ENCODE measurements around the gene PIP4K2C.
"Not testable (repeated sequence)": the region's sequence is repeated elsewhere in the genome, so short reads cannot be mapped to it uniquely, and the experiment has no call there.

Gene PIP4K2C

DNA sequence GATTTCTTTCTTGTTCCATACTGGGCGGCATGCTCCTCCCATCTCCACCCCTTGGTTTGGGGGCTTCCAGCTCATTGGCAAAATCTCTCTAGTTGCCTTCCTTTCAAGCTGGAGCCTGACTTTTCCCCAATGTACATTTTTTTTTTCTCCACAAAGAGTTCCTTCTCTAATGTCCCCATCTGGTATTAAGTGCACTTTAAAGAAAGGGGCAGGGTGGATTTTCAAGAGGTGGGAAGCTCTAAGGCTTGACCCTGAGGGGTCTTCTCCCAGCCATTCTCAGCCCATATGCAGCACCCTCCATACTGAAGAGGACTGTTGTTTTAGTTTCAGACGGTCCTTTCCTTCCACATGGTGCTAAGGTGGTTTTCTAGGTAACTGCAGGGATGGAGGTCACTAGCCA lies 5.8 kb upstream of the PIP4K2C start:
- Mint-ChIP-seq H3K27me3 (peaks cover 4% of the 10 kb centered on the region), H3K9me3 (no peaks in the 10 kb centered on the region), H3K4me1 (peaks cover 3% of the 10 kb centered on the region), H3K4me3 (no peak overlapping the region), H3K27ac (no peak overlapping the region), H3K36me3 (no peaks in the 10 kb centered on the region)
- DNase-seq (ENCODE audit: low spot score in 2 of 2) (no peak), ATAC-seq (ENCODE audit: low read depth) (no peak)

DNA sequence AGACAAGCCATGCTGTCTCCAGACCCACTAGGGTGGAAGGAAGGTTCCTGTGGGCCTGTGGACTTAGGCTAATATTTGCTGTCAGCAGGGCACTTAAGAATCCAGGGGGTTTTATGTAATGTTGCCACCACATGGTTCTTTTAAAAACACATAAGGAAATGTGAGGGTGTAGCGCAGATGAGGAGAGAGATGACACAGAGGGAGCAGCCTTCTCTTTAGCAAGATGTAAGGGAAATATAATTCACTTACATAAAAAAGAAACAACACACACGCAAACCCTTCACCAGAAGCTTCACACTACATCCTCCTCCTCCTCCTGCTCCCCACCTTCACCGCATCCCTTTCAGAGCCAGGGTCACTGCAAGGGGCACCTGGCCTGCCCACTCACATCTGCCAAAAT lies 4.9 kb upstream of the PIP4K2C start:
- Mint-ChIP-seq H3K4me1 (peaks cover 7% of the 10 kb centered on the region), H3K9me3 (no peaks in the 10 kb centered on the region), H3K36me3 (no peaks in the 10 kb centered on the region), H3K27ac (no peak overlapping the region), H3K4me3 (no peak overlapping the region), H3K27me3 (peaks cover 2% of the 10 kb centered on the region)
- DNase-seq (ENCODE audit: low spot score in 2 of 2) = no peak
- no peak for ATAC-seq (ENCODE audit: low read depth)

- no peak for ATAC-seq (ENCODE audit: low read depth)
- no peak overlapping the region for H3K27ac Mint-ChIP-seq
- no peak overlapping the region for H3K4me3 Mint-ChIP-seq
- no peaks in the 10 kb centered on the region for H3K9me3 Mint-ChIP-seq
- H3K36me3 Mint-ChIP-seq = no peaks in the 10 kb centered on the region
- no peak for DNase-seq (ENCODE audit: low spot score in 2 of 2)
- H3K27me3 Mint-ChIP-seq = peaks cover 2% of the 10 kb centered on the region
- H3K4me1 Mint-ChIP-seq = peaks cover 12% of the 10 kb centered on the region
Observed at GRCh38 chr12:57586832-57587429, 4.1 kb upstream of the PIP4K2C start.

GRCh38 chr12:57588951-57589610 lies 1.9 kb upstream of the PIP4K2C start:
- not testable (repeated sequence) for H3K27me3 Mint-ChIP-seq; H3K27ac Mint-ChIP-seq; DNase-seq (ENCODE audit: low spot score in 2 of 2); H3K4me3 Mint-ChIP-seq; H3K36me3 Mint-ChIP-seq; H3K9me3 Mint-ChIP-seq; ATAC-seq (ENCODE audit: low read depth)
- H3K4me1 Mint-ChIP-seq = peaks cover 19% of the 10 kb centered on the region

- DNase-seq (ENCODE audit: low spot score in 2 of 2) = no peak
- no peaks in the 10 kb centered on the region for H3K27me3 Mint-ChIP-seq
- peaks cover 19% of the 10 kb centered on the region for H3K4me1 Mint-ChIP-seq
- peak overlapping the region; percentile 82 for H3K4me3 Mint-ChIP-seq
- H3K36me3 Mint-ChIP-seq = no peaks in the 10 kb centered on the region
- H3K27ac Mint-ChIP-seq = peak overlapping the region; percentile 12
- H3K9me3 Mint-ChIP-seq = no peaks in the 10 kb centered on the region
- ATAC-seq (ENCODE audit: low read depth) = no peak
Observed at GRCh38 chr12:57590479-57590863, 521 bp upstream of the PIP4K2C start.

- H3K4me3 Mint-ChIP-seq = peak overlapping the region; percentile 82
- H3K27ac Mint-ChIP-seq = peak overlapping the region; percentile 12
- DNase-seq (ENCODE audit: low spot score in 2 of 2) (no peak), ATAC-seq (ENCODE audit: low read depth) (no peak)
- peaks cover 19% of the 10 kb centered on the region for H3K4me1 Mint-ChIP-seq
- H3K27me3 Mint-ChIP-seq = no peaks in the 10 kb centered on the region
- no peaks in the 10 kb centered on the region for H3K9me3 Mint-ChIP-seq
- peaks cover 9% of the 10 kb centered on the region for H3K36me3 Mint-ChIP-seq
Observed at GRCh38 chr12:57591782-57592325, 862 bp downstream of the PIP4K2C start.

- Mint-ChIP-seq H3K27me3 (no peaks in the 10 kb centered on the region), H3K27ac (no peak overlapping the region), H3K36me3 (peaks cover 15% of the 10 kb centered on the region), H3K9me3 (no peaks in the 10 kb centered on the region), H3K4me1 (peaks cover 19% of the 10 kb centered on the region), H3K4me3 (peak overlapping the region; percentile 82)
- DNase-seq (ENCODE audit: low spot score in 2 of 2) = no peak
- no peak for ATAC-seq (ENCODE audit: low read depth)
Observed at GRCh38 chr12:57592551-57593165, 1.7 kb downstream of the PIP4K2C start.

GRCh38 chr12:57593187-57593586 lies 2.2 kb downstream of the PIP4K2C start:
- DNase-seq (ENCODE audit: low spot score in 2 of 2) (no peak), ATAC-seq (ENCODE audit: low read depth) (no peak)
- H3K36me3 Mint-ChIP-seq = peaks cover 17% of the 10 kb centered on the region
- H3K9me3 Mint-ChIP-seq = no peaks in the 10 kb centered on the region
- H3K4me1 Mint-ChIP-seq = peaks cover 19% of the 10 kb centered on the region
- H3K27me3 Mint-ChIP-seq = no peaks in the 10 kb centered on the region
- H3K4me3 Mint-ChIP-seq = no peak overlapping the region
- no peak overlapping the region for H3K27ac Mint-ChIP-seq

DNA sequence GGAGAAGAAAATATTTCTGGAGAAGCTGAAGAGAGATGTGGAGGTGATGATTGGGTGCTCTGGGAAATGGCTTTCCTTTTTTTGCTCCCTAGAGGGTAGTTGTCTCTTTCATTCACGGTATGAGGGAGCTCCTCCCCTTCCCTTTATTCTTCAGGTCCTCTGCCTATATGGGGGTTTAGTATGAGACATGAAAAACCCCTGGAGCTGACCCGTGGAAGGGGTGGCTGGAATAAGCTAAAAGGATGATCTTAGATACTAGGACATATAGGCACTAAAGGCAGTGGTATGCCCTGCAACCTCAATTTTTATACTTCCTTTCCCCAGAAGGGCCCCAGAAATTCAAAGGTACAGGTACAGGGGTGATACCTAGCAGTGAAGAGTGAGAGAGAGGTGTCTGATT lies 9.4 kb downstream of the PIP4K2C start:
- Mint-ChIP-seq H3K27me3 (peaks cover 3% of the 10 kb centered on the region), H3K36me3 (peaks cover 43% of the 10 kb centered on the region)
- no peak for ATAC-seq (ENCODE audit: low read depth)

DNA sequence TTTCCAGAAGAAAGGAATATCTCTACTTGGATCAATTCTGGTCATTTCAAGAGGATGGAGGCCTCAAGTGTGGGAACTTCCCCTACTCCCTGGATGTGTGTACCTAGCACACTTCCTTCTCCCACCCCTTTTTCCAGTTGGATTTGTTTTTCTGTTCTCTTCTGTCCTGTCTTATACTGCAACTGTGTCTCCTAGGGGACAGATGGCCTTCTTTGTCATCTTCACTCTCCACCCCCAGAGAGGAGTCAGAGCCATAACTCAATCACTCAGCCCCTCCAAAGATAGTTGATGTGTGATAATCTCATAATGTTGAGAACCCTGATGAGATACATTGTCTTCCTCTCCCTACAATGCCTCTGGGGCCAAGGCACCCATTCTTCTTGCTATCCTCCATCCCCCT lies 11.6 kb downstream of the PIP4K2C start:
- Mint-ChIP-seq H3K4me1 (peaks cover 6% of the 10 kb centered on the region), H3K4me3 (no peak overlapping the region), H3K9me3 (no peaks in the 10 kb centered on the region), H3K27me3 (peaks cover 11% of the 10 kb centered on the region), H3K27ac (no peak overlapping the region), H3K36me3 (peaks cover 30% of the 10 kb centered on the region)
- DNase-seq (ENCODE audit: low spot score in 2 of 2) = no peak
- ATAC-seq (ENCODE audit: low read depth) = no peak

More for the DNA sequence above, 9.4 kb downstream of the PIP4K2C start:
- H3K27ac Mint-ChIP-seq = no peak overlapping the region
- H3K4me3 Mint-ChIP-seq = no peak overlapping the region
- no peaks in the 10 kb centered on the region for H3K9me3 Mint-ChIP-seq
- H3K4me1 Mint-ChIP-seq = peaks cover 6% of the 10 kb centered on the region
- no peak for DNase-seq (ENCODE audit: low spot score in 2 of 2)

DNA sequence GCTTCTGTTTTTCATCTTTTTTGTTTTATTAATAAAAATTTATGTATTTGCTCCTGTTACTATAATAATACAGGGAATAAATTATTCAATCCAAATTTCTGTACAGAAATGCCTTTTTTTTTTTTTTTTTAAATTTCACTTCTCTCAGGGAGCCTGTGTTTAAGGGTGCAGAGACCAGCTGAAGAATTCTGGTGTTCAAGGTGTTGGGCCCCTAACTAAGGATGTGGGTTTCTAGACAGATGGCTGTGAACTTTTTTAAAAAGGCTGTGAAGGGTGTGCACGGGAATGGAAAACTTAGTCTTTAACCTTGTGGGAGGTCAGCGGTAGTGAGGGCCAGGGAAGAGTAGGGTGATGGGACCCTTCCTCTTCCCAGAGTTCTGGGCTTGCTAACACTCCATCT lies 12.3 kb downstream of the PIP4K2C start:
- ATAC-seq (ENCODE audit: low read depth) (no peak), DNase-seq (ENCODE audit: low spot score in 2 of 2) (no peak)
- H3K36me3 Mint-ChIP-seq = peaks cover 26% of the 10 kb centered on the region
- H3K4me1 Mint-ChIP-seq = peaks cover 6% of the 10 kb centered on the region
- no peak overlapping the region for H3K4me3 Mint-ChIP-seq
- no peaks in the 10 kb centered on the region for H3K9me3 Mint-ChIP-seq
- peaks cover 15% of the 10 kb centered on the region for H3K27me3 Mint-ChIP-seq
- H3K27ac Mint-ChIP-seq = no peak overlapping the region

GRCh38 chr12:57603815-57604453 lies 12.9 kb downstream of the PIP4K2C start:
- H3K9me3 Mint-ChIP-seq = no peaks in the 10 kb centered on the region
- H3K36me3 Mint-ChIP-seq = peaks cover 22% of the 10 kb centered on the region
- DNase-seq (ENCODE audit: low spot score in 2 of 2) (no peak), ATAC-seq (ENCODE audit: low read depth) (no peak)
- H3K27ac Mint-ChIP-seq = no peak overlapping the region
- H3K4me1 Mint-ChIP-seq = peaks cover 6% of the 10 kb centered on the region
- peaks cover 18% of the 10 kb centered on the region for H3K27me3 Mint-ChIP-seq
- H3K4me3 Mint-ChIP-seq = peak overlapping the region; percentile 81

DNA sequence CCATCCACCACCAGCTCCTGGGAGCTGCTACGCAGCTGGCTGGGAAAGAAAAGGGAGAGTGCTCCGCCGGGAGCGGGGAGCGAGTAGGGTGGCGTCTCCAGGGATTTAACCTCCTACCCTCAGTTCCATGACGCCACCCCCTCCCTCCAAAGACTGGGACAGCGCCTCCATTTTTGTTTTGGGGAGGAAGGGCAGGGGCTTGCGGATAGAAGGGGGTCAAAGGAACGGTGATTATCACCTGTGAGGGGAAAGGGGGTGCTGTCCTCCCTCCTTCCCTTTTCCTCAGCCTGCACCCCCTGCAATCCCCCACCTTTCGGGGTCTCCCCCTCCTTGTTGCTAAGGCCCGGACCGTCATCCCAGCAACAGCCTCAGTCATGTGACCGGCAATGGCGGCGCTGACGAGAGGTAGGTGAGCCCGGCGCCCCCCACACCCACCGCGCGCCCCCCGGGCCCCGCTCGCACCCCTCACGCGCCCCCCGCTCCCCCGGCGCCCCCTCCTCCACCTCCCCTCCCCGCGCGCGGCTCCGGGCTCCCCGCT lies 13.5 kb downstream of the PIP4K2C start, which contains the start of gene DTX3:
DTX3 (plus strand) TSS at position 371 of the 538 bp plus-strand sequence. CDS start 1,694 bp downstream, outside the sequence.
- H3K27me3 Mint-ChIP-seq = peaks cover 20% of the 10 kb centered on the region

More for the DNA sequence above, 13.5 kb downstream of the PIP4K2C start, which contains the start of gene DTX3:
- Mint-ChIP-seq H3K36me3 (peaks cover 18% of the 10 kb centered on the region), H3K4me1 (peaks cover 6% of the 10 kb centered on the region), H3K9me3 (no peaks in the 10 kb centered on the region), H3K4me3 (peak within 1 kb of the TSS; percentile 81), H3K27ac (no peak within 1 kb of the TSS)
- DNase-seq (ENCODE audit: low spot score in 2 of 2) (no peak), ATAC-seq (ENCODE audit: low read depth) (peak; percentile 73)

All from memory B cell (primary cell).